PC-3 (cell line): ENCODE results near the gene LMBR1L. TPM values are rescaled to one million over a fixed set of nuclear protein-coding genes. Genes with fewer than 3 reads are reported as not detected.
A peak's percentile ranks its signal among the peaks of the same experiment; 100 is the strongest.

Experiments used
- ATAC-seq: fragments of 200-7000 bp; cut with Tn5 transposase; 2 replicates; pipeline ENCODE4 v1.9.1; 2020; ENCODE audit warnings: mild to moderate bottlenecking, moderate library complexity
- BruUV-seq: library from RNA; stranded (reverse); fragments of 400-500 nt; replicated peaks from 2 replicates; lab custom pipeline; 2021; lab: Mats Ljungman, UMichigan
- CTCF ChIA-PET: fragments of 300-600 bp; sonication (Branson Sonifier 250); formaldehyde crosslinking; loops from one replicate; lab custom pipeline; 2022; ENCODE audit warnings: antibody characterized with exemption; lab: Charles Lee
- POLR2A ChIA-PET: fragments of 300-600 bp; sonication (Branson Sonifier 250); formaldehyde crosslinking; loops from one replicate; lab custom pipeline; 2022; ENCODE audit warnings: antibody characterized with exemption; ENCODE audit not compliant: unreplicated experiment; lab: Charles Lee
- DNase-seq: peaks from one replicate; pipeline ENCODE4 v3.0.0-alpha.2; 2015
- H2AFZ ChIP-seq: fragments of 300-600 bp; sonication (generic); 2 replicates; pipeline ENCODE4 v1.6.0; 2016; ENCODE audit warnings: antibody characterized with exemption, low read length
- H3F3A ChIP-seq: fragments of 300-600 bp; sonication (generic); one replicate; pipeline ENCODE4 v1.6.0; 2017; ENCODE audit warnings: antibody characterized with exemption, low read length, control low read depth, mild to moderate bottlenecking; ENCODE audit not compliant: unreplicated experiment
- H3K27ac ChIP-seq: fragments of 300-600 bp; sonication (generic); 2 replicates; pipeline ENCODE4 v1.5.1; 2016; ENCODE audit warnings: mild to moderate bottlenecking, low read length
- H3K27me3 ChIP-seq: fragments of 300-600 bp; sonication (generic); 2 replicates; pipeline ENCODE4 v1.6.1; 2016; ENCODE audit warnings: low read length, mixed read lengths
- H3K36me3 ChIP-seq: fragments of 300-600 bp; sonication (generic); 2 replicates; pipeline ENCODE4 v1.6.1; 2016; ENCODE audit warnings: low read depth, mixed run types, low read length, mixed read lengths
- H3K4me1 ChIP-seq: fragments of 300-600 bp; sonication (generic); 2 replicates; pipeline ENCODE4 v1.5.1; 2016; ENCODE audit warnings: low read length; ENCODE audit not compliant: insufficient read depth
- H3K4me2 ChIP-seq: fragments of 300-600 bp; sonication (generic); 2 replicates; pipeline ENCODE4 v1.6.0; 2016; ENCODE audit warnings: low read length
- H3K4me3 ChIP-seq: fragments of 300-600 bp; sonication (generic); 2 replicates; pipeline ENCODE4 v1.5.1; 2016; ENCODE audit warnings: mild to moderate bottlenecking, low read length, mixed read lengths
- H3K79me2 ChIP-seq: fragments of 300-600 bp; sonication (generic); 2 replicates; pipeline ENCODE4 v1.6.1; 2017; ENCODE audit warnings: low read length, mixed read lengths
- H3K9ac ChIP-seq: fragments of 300-600 bp; sonication (generic); 2 replicates; pipeline ENCODE4 v1.6.0; 2016; ENCODE audit warnings: mild to moderate bottlenecking, low read length
- H3K9me2 ChIP-seq: fragments of 300-600 bp; sonication (generic); replicated peaks from 2 replicates; pipeline ENCODE4 v1.6.1; 2016; ENCODE audit warnings: mixed run types, low read length, mixed read lengths
- H3K9me3 ChIP-seq: fragments of 300-600 bp; sonication (generic); 2 replicates; pipeline ENCODE4 v1.6.1; 2016; ENCODE audit warnings: low read length, mixed read lengths
- H4K20me1 ChIP-seq: fragments of 300-600 bp; sonication (generic); 2 replicates; pipeline ENCODE4 v1.6.1; 2016; ENCODE audit warnings: low read length, mixed read lengths
- CTCF ChIP-seq: fragments of 300-600 bp; sonication (generic); conservative IDR thresholded peaks from 2 replicates; pipeline ENCODE4 v1.5.1; 2017; ENCODE audit warnings: antibody characterized with exemption, low read depth, mild to moderate bottlenecking, low read length
- EZH2 ChIP-seq: fragments of 300-600 bp; sonication (generic); IDR thresholded peaks from one replicate; pipeline ENCODE4 v1.6.1; 2017; ENCODE audit warnings: antibody characterized with exemption, mild to moderate bottlenecking, low read length; ENCODE audit not compliant: unreplicated experiment
- EZH2phosphoT487 ChIP-seq: fragments of 300-600 bp; sonication (generic); IDR thresholded peaks from 2 replicates; pipeline ENCODE4 v1.6.1; 2018; ENCODE audit warnings: mild to moderate bottlenecking, antibody characterized with exemption, low read length, borderline replicate concordance
- intact Hi-C: fragments of 100-400 bp; cut with micrococcal nuclease; formaldehyde crosslinking; loops from 2 replicates; pipeline ENCODE4 v1.9.0; 2023
- total RNA-seq: library from RNA; depleted of rRNA; stranded (reverse); fragments of >200 nt; gene quantifications from 2 replicates; pipeline ENCODE4 v1.2.3, GENCODE V29; 2014

The LMBR1L gene
- total RNA-seq, 1 experiment from 2014 or later = 17.1 TPM

GRCh38 chr12:49089821-49090773 is 20.6 kb downstream of the LMBR1L start:
- peaks cover 38% of the 10 kb centered on the region for H3K27me3 ChIP-seq
- ATAC-seq = peak; percentile 9; the same call in 1 of the 2 replicates
- intact Hi-C loops = loop anchor here (2.0 kb wide), 1 partner anchor 21 kb away; the partner anchor contains the start of gene RHEBL1
- H3K9me2 ChIP-seq = no peaks in the 10 kb centered on the region
- POLR2A ChIA-PET = no interaction called here
- H4K20me1 ChIP-seq = no peaks in the 10 kb centered on the region
- H3K4me3 ChIP-seq = peak overlapping the region; percentile 63
- H3K79me2 ChIP-seq = no peaks in the 10 kb centered on the region
- no peak overlapping the region for H3K9ac ChIP-seq
- BruUV-seq = no TSS peak
- CTCF ChIA-PET = interaction anchor here (1.9 to 3.2 kb wide), 3 partner anchors 20 to 31 kb away, joined by 11 to 36 read pairs (median 25); partner anchors contain the start of gene RHEBL1
- peaks cover 33% of the 10 kb centered on the region for H3K4me1 ChIP-seq
- no peaks in the 10 kb centered on the region for H3F3A ChIP-seq
- H3K27ac ChIP-seq = no peak overlapping the region
- DNase-seq = peak; percentile 35
- no peaks in the 10 kb centered on the region for H3K36me3 ChIP-seq
- TF ChIP-seq EZH2phosphoT487 = 0 out of 2 replicates have a peak, but pooled peaks have one; percentile 19
- peak; percentile 71 for TF ChIP-seq EZH2
- TF ChIP-seq CTCF = peak; percentile 41; the same call in 1 of the 2 replicates
- H3K4me2 ChIP-seq = peak overlapping the region; percentile 87
- H3K9me3 ChIP-seq = no peaks in the 10 kb centered on the region
- H2AFZ ChIP-seq = peak overlapping the region; percentile 61

GRCh38 chr12:49088932-49089330 is 21.7 kb downstream of the LMBR1L start:
- no peaks in the 10 kb centered on the region for H3K36me3 ChIP-seq
- TF ChIP-seq EZH2phosphoT487 = no peak
- no peak for TF ChIP-seq CTCF
- no peak for TF ChIP-seq EZH2
- no peaks in the 10 kb centered on the region for H4K20me1 ChIP-seq
- no TSS peak for BruUV-seq
- no peaks in the 10 kb centered on the region for H3K79me2 ChIP-seq
- ATAC-seq (no peak), DNase-seq (no peak)
- H3K4me1 ChIP-seq = peaks cover 27% of the 10 kb centered on the region
- ChIA-PET POLR2A (interaction anchor here (0.6 kb wide), 1 partner anchor 11 kb away, joined by 10 read pairs; no protein-coding TSS in a partner anchor), CTCF (interaction anchor here (0.8 to 3.2 kb wide), 9 partner anchors 8 to 418 kb away, joined by 3 to 36 read pairs (median 11); partner anchors contain the start of gene RHEBL1)
- peaks cover 32% of the 10 kb centered on the region for H3K27me3 ChIP-seq
- no peak overlapping the region for H3K9ac ChIP-seq
- H2AFZ ChIP-seq = peak overlapping the region; percentile 83; the same call in 1 of the 2 replicates
- no peaks in the 10 kb centered on the region for H3F3A ChIP-seq
- no peak overlapping the region for H3K27ac ChIP-seq
- no peaks in the 10 kb centered on the region for H3K9me3 ChIP-seq
- H3K4me2 ChIP-seq = peak overlapping the region; percentile 83
- intact Hi-C loops = loop anchor here (1.0 to 2.0 kb wide), 3 partner anchors 20 to 145 kb away; partner anchors contain the start of gene RHEBL1
- no peaks in the 10 kb centered on the region for H3K9me2 ChIP-seq
- H3K4me3 ChIP-seq = peak overlapping the region; percentile 59; the same call in 1 of the 2 replicates
